T1000 (cell line): ENCODE measurements around the gene NLRC5.
"Not testable (repeated sequence)": the region's sequence is repeated elsewhere in the genome, so short reads cannot be mapped to it uniquely, and the experiment has no call there.

Experiments
- DNase-seq: peaks from one replicate; lab custom pipeline; 2025; ENCODE audit warnings: mixed read lengths; lab: John Stamatoyannopoulos, UW

Gene NLRC5

GRCh38 chr16:57003439-57004386, 14.4 kb downstream of the NLRC5 start:
- no peak for DNase-seq

- no peak for DNase-seq
Observed at GRCh38 chr16:57004387-57005250, 15.3 kb downstream of the NLRC5 start.

GRCh38 chr16:57005597-57005996, 16.2 kb downstream of the NLRC5 start:
- DNase-seq: not testable (repeated sequence)

- no peak for DNase-seq
Observed at GRCh38 chr16:57007050-57007449, 17.7 kb downstream of the NLRC5 start.

GRCh38 chr16:57007530-57007929, 18.2 kb downstream of the NLRC5 start:
- DNase-seq: no peak

GRCh38 chr16:57008440-57008839, 19.1 kb downstream of the NLRC5 start:
- DNase-seq: no peak

GRCh38 chr16:57009643-57010170, 20.4 kb downstream of the NLRC5 start:
- no peak for DNase-seq

- no peak for DNase-seq
Observed at GRCh38 chr16:57012353-57012752, 23.0 kb downstream of the NLRC5 start.

- DNase-seq: no peak
Observed at GRCh38 chr16:57013229-57013628, 23.9 kb downstream of the NLRC5 start.

GRCh38 chr16:57013902-57014301, 24.5 kb downstream of the NLRC5 start:
- DNase-seq: no peak

GRCh38 chr16:57016301-57016700, 26.9 kb downstream of the NLRC5 start:
- no peak for DNase-seq

- DNase-seq: no peak
Observed at GRCh38 chr16:57016831-57017230, 27.5 kb downstream of the NLRC5 start.

- DNase-seq: no peak
Observed at GRCh38 chr16:57017251-57017650, 27.9 kb downstream of the NLRC5 start.

- no peak for DNase-seq
Observed at GRCh38 chr16:57019746-57020145, 30.4 kb downstream of the NLRC5 start.

GRCh38 chr16:57020651-57021050, 31.3 kb downstream of the NLRC5 start:
- DNase-seq: no peak

- DNase-seq: no peak
Observed at GRCh38 chr16:57021757-57022156, 32.4 kb downstream of the NLRC5 start.

GRCh38 chr16:57022445-57022844, 33.1 kb downstream of the NLRC5 start:
- DNase-seq: no peak

GRCh38 chr16:57023541-57024249, 34.3 kb downstream of the NLRC5 start:
- no peak for DNase-seq

GRCh38 chr16:57024894-57025680, 35.7 kb downstream of the NLRC5 start:
- DNase-seq: no peak

- DNase-seq: no peak
Observed at GRCh38 chr16:57025941-57026777, 36.8 kb downstream of the NLRC5 start.
